Trophoblast cell (in vitro differentiated cells and primary cell): ENCODE measurements around the gene SYT6.

Experiments
- DNase-seq, 2 donors: peaks; one replicate each; pipeline ENCODE4 v3.0.0-alpha.2; 2016
- H2AFZ ChIP-seq: 2 replicates; pipeline ENCODE4 v1.6.1; 2013; ENCODE audit warnings: low read length, moderate library complexity, mild to moderate bottlenecking; ENCODE audit not compliant: insufficient read depth, poor library complexity
- H2AK5ac ChIP-seq: 2 replicates; pipeline ENCODE4 v1.6.1; 2013; ENCODE audit warnings: mild to moderate bottlenecking, low read length
- H2BK120ac ChIP-seq: 2 replicates; pipeline ENCODE4 v1.6.1; 2013; ENCODE audit warnings: low read length, mild to moderate bottlenecking, moderate library complexity; ENCODE audit not compliant: insufficient read depth, poor library complexity
- H2BK12ac ChIP-seq: 2 replicates; pipeline ENCODE4 v1.6.1; 2013; ENCODE audit warnings: mild to moderate bottlenecking, low read length, moderate library complexity
- H2BK5ac ChIP-seq: 2 replicates; pipeline ENCODE4 v1.6.1; 2013; ENCODE audit warnings: low read length, low read depth, moderate library complexity, mild to moderate bottlenecking; ENCODE audit not compliant: poor library complexity
- H3K14ac ChIP-seq: 2 replicates; pipeline ENCODE4 v1.6.1; 2013; ENCODE audit warnings: mild to moderate bottlenecking, low read length
- H3K18ac ChIP-seq: 2 replicates; pipeline ENCODE4 v1.6.1; 2013; ENCODE audit warnings: mild to moderate bottlenecking, low read length
- H3K23ac ChIP-seq: 2 replicates; pipeline ENCODE4 v1.6.1; 2013; ENCODE audit warnings: low read length
- H3K27ac ChIP-seq: 2 replicates; pipeline ENCODE4 v1.5.1; 2013; ENCODE audit warnings: low read depth, mild to moderate bottlenecking, inconsistent platforms, low read length, moderate library complexity
- H3K27me3 ChIP-seq: 2 replicates; pipeline ENCODE4 v1.6.1; 2013; ENCODE audit warnings: inconsistent platforms, mild to moderate bottlenecking, low read length, moderate library complexity; ENCODE audit not compliant: insufficient read depth
- H3K36me3 ChIP-seq, 2 experiments: 1 replicate in 1 of 2; 2 replicates in 1 of 2; pipeline ENCODE4 v1.6.1; 2013; ENCODE audit warnings: low read length in 2 of 2, mild to moderate bottlenecking in 2 of 2, moderate library complexity in 1 of 2; ENCODE audit not compliant: insufficient read depth in 2 of 2, control insufficient read depth in 1 of 2
- H3K4ac ChIP-seq: 2 replicates; pipeline ENCODE4 v1.6.1; 2013; ENCODE audit warnings: low read depth, mild to moderate bottlenecking, low read length, moderate library complexity
- H3K4me1 ChIP-seq, 2 experiments: 1 replicate in 1 of 2; 2 replicates in 1 of 2; pipeline ENCODE4 v1.6.1; 2013; ENCODE audit warnings: low read length in 2 of 2, mild to moderate bottlenecking in 2 of 2, moderate library complexity in 1 of 2; ENCODE audit not compliant: insufficient read depth in 2 of 2, control insufficient read depth in 1 of 2
- H3K4me2 ChIP-seq: 2 replicates; pipeline ENCODE4 v1.6.1; 2013; ENCODE audit warnings: inconsistent platforms, mild to moderate bottlenecking, low read length, moderate library complexity
- H3K4me3 ChIP-seq: 2 replicates; pipeline ENCODE4 v1.5.1; 2013; ENCODE audit warnings: mild to moderate bottlenecking, low read depth, low read length, inconsistent platforms
- H3K79me1 ChIP-seq: one replicate; pipeline ENCODE4 v1.6.1; 2013; ENCODE audit warnings: low read length
- H3K79me2 ChIP-seq: 2 replicates; pipeline ENCODE4 v1.6.1; 2013; ENCODE audit warnings: low read length, mild to moderate bottlenecking; ENCODE audit not compliant: control insufficient read depth, insufficient read depth, poor library complexity
- H3K9ac ChIP-seq: 2 replicates; pipeline ENCODE4 v1.6.1; 2013; ENCODE audit warnings: mild to moderate bottlenecking, low read length
- H3K9me3 ChIP-seq: 2 replicates; pipeline ENCODE4 v1.6.1; 2013; ENCODE audit warnings: low read depth, mild to moderate bottlenecking, control low read depth, inconsistent platforms, low read length; ENCODE audit not compliant: insufficient read depth
- H4K12ac ChIP-seq: 2 replicates; pipeline ENCODE4 v1.6.1; 2013; ENCODE audit warnings: low read depth, mild to moderate bottlenecking, low read length, moderate library complexity
- H4K8ac ChIP-seq: 2 replicates; pipeline ENCODE4 v1.6.1; 2013; ENCODE audit warnings: low read depth, mild to moderate bottlenecking, low read length, moderate library complexity
- H4K91ac ChIP-seq: one replicate; pipeline ENCODE4 v1.6.1; 2013; ENCODE audit warnings: low read depth, mild to moderate bottlenecking, low read length, moderate library complexity
- WGBS: extraction: QIAGEN DNeasy Blood & Tissue Kit; methylation state at CpG from one replicate; pipeline ENCODE4 v1.1.7; 2013; ENCODE audit warnings: missing lambda C conversion rate; ENCODE audit not compliant: insufficient read length, insufficient coverage; ENCODE audit errors: extremely low coverage; 5-methylcytosine and 5-hydroxymethylcytosine counted together

SYT6 gene

DNA sequence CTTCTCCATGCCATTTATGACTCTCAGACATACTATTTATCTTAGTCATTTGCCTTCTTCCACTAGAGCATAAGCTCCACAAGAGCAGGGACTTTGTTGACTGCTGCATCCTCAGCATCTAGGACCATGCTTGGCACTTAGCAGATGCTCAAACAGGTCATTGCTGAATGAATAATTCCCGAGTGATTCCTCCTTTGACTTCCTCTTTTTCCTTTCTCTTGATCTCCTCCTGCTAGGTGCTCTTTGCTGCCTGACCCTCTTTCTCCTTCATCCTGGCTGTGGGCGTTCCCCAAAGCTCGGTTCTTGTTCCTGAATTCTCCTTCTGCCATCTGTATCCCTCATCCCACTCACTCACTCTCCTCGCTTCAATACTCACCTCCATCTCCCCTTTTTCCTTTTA lies 23.5 kb downstream of the SYT6 start:
- Histone ChIP-seq H2BK5ac (no peak overlapping the region), H3K4me3 (no peak overlapping the region), H3K79me1 (no peaks in the 10 kb centered on the region), H3K14ac (no peak overlapping the region), H3K18ac (no peak overlapping the region), H3K4me1 (no peaks in the 10 kb centered on the region), H3K36me3 (no peaks in the 10 kb centered on the region), H3K23ac (no peak overlapping the region), H3K4ac (no peak overlapping the region), H2BK12ac (no peak overlapping the region), H3K27me3 (no peaks in the 10 kb centered on the region), H2BK120ac (no peak overlapping the region), H4K91ac (no peak overlapping the region), H2AFZ (no peak overlapping the region), H3K9ac (no peak overlapping the region), H2AK5ac (no peak overlapping the region), H4K12ac (no peak overlapping the region), H3K9me3 (peaks cover 2% of the 10 kb centered on the region), H3K27ac (no peak overlapping the region), H3K79me2 (no peaks in the 10 kb centered on the region), H3K4me2 (no peak overlapping the region), H4K8ac (no peak overlapping the region)
- DNase-seq, result no peak
- WGBS, result 100% methylated on average over 1 of the region's 4 CpGs

DNA sequence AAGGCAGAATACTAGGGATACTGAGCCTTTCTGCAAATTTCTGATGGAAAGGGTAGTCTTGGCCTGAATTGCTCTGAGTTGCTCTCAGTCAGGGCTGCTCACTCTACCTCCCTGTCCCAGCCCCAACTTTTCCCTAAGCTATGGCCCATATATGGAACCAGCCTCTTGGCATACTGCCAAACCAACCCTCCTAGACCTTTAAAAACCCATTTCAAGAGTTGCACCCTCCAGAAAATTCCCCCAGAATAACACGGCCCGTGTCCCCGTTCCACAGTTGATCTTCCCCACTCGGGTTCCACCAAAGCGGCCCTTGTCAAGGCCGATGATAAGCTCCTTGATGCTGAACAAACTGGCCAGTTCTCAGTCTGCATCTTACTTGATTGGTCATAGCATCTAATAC lies 25.4 kb downstream of the SYT6 start:
- Histone ChIP-seq H3K4me1 (no peaks in the 10 kb centered on the region), H2BK5ac (no peak overlapping the region), H3K79me2 (no peaks in the 10 kb centered on the region), H2BK12ac (no peak overlapping the region), H3K79me1 (no peaks in the 10 kb centered on the region), H3K4me2 (no peak overlapping the region), H2BK120ac (no peak overlapping the region), H3K9ac (no peak overlapping the region), H4K8ac (no peak overlapping the region), H3K27me3 (no peaks in the 10 kb centered on the region), H3K14ac (no peak overlapping the region), H4K12ac (no peak overlapping the region), H2AFZ (no peak overlapping the region), H3K23ac (no peak overlapping the region), H3K9me3 (peaks cover 2% of the 10 kb centered on the region), H3K4me3 (no peak overlapping the region), H3K4ac (no peak overlapping the region), H3K27ac (no peak overlapping the region), H3K36me3 (no peaks in the 10 kb centered on the region), H4K91ac (no peak overlapping the region), H3K18ac (no peak overlapping the region), H2AK5ac (no peak overlapping the region)
- WGBS, result no CpG with 5 or more reads among the region's 6 CpGs
- DNase-seq, result no peak

DNA sequence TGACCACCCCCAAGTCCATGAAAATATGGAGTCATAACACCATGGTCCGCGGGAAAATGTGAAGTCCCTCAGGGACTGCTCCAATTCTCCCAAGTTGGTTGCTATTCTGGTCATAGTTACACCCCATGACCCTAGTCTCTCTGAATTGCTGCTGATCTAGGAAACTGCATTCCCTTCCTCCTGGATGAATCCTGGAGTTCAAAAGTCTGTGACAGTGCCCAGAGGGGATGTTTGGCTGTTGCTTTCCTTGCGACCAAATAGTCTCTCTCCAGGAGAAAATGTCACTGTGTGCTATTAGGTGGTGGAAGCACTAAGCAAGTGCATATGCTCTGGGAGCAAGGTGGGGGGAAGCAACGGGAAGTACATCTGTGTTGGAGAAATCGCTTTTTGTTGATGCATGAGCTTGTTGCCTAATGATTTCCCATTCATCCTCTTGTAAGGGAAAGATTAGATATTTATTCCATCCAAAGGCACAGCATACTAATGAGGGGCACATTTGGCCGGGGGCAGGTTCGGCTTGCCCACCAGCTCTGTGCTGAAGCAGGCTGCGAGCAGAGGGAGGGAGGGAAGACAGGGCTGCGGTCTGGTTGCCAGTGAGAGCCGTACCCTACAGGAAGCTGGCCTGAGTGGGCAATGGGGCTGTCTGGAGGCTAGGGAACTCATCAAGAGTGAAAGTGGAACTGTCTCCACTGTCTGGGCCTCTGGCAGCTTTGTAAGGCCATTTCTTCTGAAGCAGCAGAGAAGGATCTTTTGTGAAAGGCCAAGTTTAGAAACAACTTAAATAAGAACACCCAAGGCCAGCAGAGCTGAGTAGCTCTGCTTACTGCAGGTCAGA lies 27.2 kb downstream of the SYT6 start:
- Histone ChIP-seq H3K9ac (no peak overlapping the region), H3K9me3 (peaks cover 2% of the 10 kb centered on the region)
- WGBS, result no CpG with 5 or more reads among the region's 10 CpGs

DNA sequence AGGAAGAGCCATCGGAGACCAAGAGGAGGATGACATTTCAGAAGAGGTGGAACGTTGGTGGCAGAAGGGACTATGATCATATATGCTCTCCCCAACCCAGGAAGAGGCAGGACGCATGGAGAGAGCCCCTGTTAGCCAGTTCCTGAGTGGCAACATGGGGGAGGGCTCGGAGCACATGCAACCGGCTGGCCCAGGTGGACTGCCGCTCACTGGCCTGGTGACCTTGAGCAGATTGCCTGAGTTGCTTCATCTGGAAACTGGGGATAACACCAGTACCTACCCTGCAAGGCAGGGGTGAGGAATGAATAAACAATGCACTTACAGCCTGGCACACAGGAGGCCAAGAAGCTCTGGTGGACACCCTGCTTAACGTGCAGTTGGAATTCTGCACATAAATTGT lies 29.0 kb downstream of the SYT6 start:
- Histone ChIP-seq H3K36me3 (no peaks in the 10 kb centered on the region), H3K4me3 (no peak overlapping the region), H3K9ac (no peak overlapping the region), H3K27ac (no peak overlapping the region), H3K4me2 (no peak overlapping the region), H3K79me1 (no peaks in the 10 kb centered on the region), H3K23ac (no peak overlapping the region), H3K4me1 (no peaks in the 10 kb centered on the region), H3K27me3 (no peaks in the 10 kb centered on the region), H4K8ac (no peak overlapping the region), H3K79me2 (no peaks in the 10 kb centered on the region), H2AK5ac (no peak overlapping the region), H2BK12ac (no peak overlapping the region), H3K4ac (no peak overlapping the region), H4K12ac (no peak overlapping the region), H4K91ac (no peak overlapping the region), H2BK5ac (no peak overlapping the region), H2AFZ (no peak overlapping the region), H3K14ac (no peak overlapping the region), H3K9me3 (peaks cover 2% of the 10 kb centered on the region), H3K18ac (no peak overlapping the region), H2BK120ac (no peak overlapping the region)
- no CpG with 5 or more reads among the region's 7 CpGs for WGBS
- DNase-seq, result no peak

More for the DNA sequence above, 27.2 kb downstream of the SYT6 start:
- Histone ChIP-seq H4K8ac (no peak overlapping the region), H2BK12ac (no peak overlapping the region), H3K79me2 (no peaks in the 10 kb centered on the region), H3K4ac (no peak overlapping the region), H3K4me1 (no peaks in the 10 kb centered on the region), H3K79me1 (no peaks in the 10 kb centered on the region), H3K4me3 (no peak overlapping the region), H4K12ac (no peak overlapping the region), H2BK5ac (no peak overlapping the region), H3K14ac (no peak overlapping the region), H3K4me2 (no peak overlapping the region), H3K27me3 (no peaks in the 10 kb centered on the region), H3K18ac (no peak overlapping the region), H2BK120ac (no peak overlapping the region), H2AK5ac (no peak overlapping the region), H4K91ac (no peak overlapping the region), H3K27ac (no peak overlapping the region), H2AFZ (no peak overlapping the region), H3K36me3 (no peaks in the 10 kb centered on the region), H3K23ac (no peak overlapping the region)
- DNase-seq, result no peak
